ENCODE data around the gene TRPM2.

- TF ChIP-seq CTCF (conservative IDR thresholded peaks at IDR 0.05; ENCODE audit: low read depth, low read length): no peak
- TF ChIP-seq RAD21 (IDR thresholded peaks at IDR 0.05; ENCODE audit: low read length): no peak
- TF ChIP-seq MAZ (IDR thresholded peaks at IDR 0.05; ENCODE audit: borderline replicate concordance, low read depth, low read length): no peak
- no peak for TF ChIP-seq SMC3 (IDR thresholded peaks at IDR 0.05; ENCODE audit: low read depth, low read length)
- TF ChIP-seq MXI1 (IDR thresholded peaks at IDR 0.05; ENCODE audit: borderline replicate concordance, low read depth, low read length): no peak
- no peak for TF ChIP-seq POLR2A (IDR thresholded peaks at IDR 0.05; ENCODE audit: low read depth, low read length)
- no peak for TF ChIP-seq FOS (IDR thresholded peaks at IDR 0.05; ENCODE audit: low read depth, low read length)
- no peak for TF ChIP-seq NFE2L2 (IDR thresholded peaks at IDR 0.05; ENCODE audit: low read depth, low read length)
- TF ChIP-seq RFX5 (IDR thresholded peaks at IDR 0.05; ENCODE audit: low read depth, low read length): no peak
- TF ChIP-seq, protein P1, sequence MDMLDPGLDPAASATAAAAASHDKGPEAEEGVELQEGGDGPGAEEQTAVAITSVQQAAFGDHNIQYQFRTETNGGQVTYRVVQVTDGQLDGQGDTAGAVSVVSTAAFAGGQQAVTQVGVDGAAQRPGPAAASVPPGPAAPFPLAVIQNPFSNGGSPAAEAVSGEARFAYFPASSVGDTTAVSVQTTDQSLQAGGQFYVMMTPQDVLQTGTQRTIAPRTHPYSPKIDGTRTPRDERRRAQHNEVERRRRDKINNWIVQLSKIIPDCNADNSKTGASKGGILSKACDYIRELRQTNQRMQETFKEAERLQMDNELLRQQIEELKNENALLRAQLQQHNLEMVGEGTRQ (IDR thresholded peaks at IDR 0.05; ENCODE audit: low read depth, low read length): no peak
- TF ChIP-seq CHD1 (IDR thresholded peaks at IDR 0.05; ENCODE audit: low read depth, low read length): no peak
- no peak for TF ChIP-seq RCOR1 (IDR thresholded peaks at IDR 0.05; ENCODE audit: insufficient replicate concordance, low read length)
- TF ChIP-seq CEBPB (IDR thresholded peaks at IDR 0.05; ENCODE audit: low read depth, low read length): no peak
- TF ChIP-seq BHLHE40 (IDR thresholded peaks at IDR 0.05; ENCODE audit: low read depth, low read length): no peak
Measured at GRCh38 chr21:44376606-44377005, 23.2 kb downstream of the TRPM2 start.

Data from IMR-90 (cell line).